Esophagus muscularis mucosa (tissue), 4 donors: ENCODE measurements around the gene CNN2.

ENCODE experiments used
- EP300 ChIP-seq: sonication (generic); formaldehyde crosslinking; IDR thresholded peaks from one replicate; pipeline ENCODE4 v1.6.1; 2017; ENCODE audit warnings: antibody characterized with exemption
- POLR2A ChIP-seq: fragments of 450-650 bp; IDR thresholded peaks from one replicate; pipeline ENCODE4 v1.6.1; 2017; ENCODE audit warnings: antibody characterized with exemption, moderate library complexity, mild to moderate bottlenecking, low read depth
- TF ChIP-seq, protein P1 (sequence below), 3 experiments: fragments of 200-600 bp in 2 of 3; fragments of 450-650 bp in 1 of 3; sonication (generic) in 2 of 3; IDR thresholded peaks; one replicate each; pipeline ENCODE4 v1.5.1; 2017 to 2019; ENCODE audit warnings: antibody characterized with exemption in 3 of 3, mild to moderate bottlenecking in 2 of 3, moderate library complexity in 1 of 3

- TF ChIP-seq, protein P1, sequence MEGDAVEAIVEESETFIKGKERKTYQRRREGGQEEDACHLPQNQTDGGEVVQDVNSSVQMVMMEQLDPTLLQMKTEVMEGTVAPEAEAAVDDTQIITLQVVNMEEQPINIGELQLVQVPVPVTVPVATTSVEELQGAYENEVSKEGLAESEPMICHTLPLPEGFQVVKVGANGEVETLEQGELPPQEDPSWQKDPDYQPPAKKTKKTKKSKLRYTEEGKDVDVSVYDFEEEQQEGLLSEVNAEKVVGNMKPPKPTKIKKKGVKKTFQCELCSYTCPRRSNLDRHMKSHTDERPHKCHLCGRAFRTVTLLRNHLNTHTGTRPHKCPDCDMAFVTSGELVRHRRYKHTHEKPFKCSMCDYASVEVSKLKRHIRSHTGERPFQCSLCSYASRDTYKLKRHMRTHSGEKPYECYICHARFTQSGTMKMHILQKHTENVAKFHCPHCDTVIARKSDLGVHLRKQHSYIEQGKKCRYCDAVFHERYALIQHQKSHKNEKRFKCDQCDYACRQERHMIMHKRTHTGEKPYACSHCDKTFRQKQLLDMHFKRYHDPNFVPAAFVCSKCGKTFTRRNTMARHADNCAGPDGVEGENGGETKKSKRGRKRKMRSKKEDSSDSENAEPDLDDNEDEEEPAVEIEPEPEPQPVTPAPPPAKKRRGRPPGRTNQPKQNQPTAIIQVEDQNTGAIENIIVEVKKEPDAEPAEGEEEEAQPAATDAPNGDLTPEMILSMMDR (IDR thresholded peaks at IDR 0.05): peak in 2 of 3 experiments; percentile 43 to 46
- TF ChIP-seq EP300 (no peak), POLR2A (peak; percentile 35)
These were observed 42.0 kb upstream of the CNN2 start, which contains the start of gene WDR18 for GRCh38 chr19:984165-984967.
